Measurements from ENCODE around the gene ABR.

DNA sequence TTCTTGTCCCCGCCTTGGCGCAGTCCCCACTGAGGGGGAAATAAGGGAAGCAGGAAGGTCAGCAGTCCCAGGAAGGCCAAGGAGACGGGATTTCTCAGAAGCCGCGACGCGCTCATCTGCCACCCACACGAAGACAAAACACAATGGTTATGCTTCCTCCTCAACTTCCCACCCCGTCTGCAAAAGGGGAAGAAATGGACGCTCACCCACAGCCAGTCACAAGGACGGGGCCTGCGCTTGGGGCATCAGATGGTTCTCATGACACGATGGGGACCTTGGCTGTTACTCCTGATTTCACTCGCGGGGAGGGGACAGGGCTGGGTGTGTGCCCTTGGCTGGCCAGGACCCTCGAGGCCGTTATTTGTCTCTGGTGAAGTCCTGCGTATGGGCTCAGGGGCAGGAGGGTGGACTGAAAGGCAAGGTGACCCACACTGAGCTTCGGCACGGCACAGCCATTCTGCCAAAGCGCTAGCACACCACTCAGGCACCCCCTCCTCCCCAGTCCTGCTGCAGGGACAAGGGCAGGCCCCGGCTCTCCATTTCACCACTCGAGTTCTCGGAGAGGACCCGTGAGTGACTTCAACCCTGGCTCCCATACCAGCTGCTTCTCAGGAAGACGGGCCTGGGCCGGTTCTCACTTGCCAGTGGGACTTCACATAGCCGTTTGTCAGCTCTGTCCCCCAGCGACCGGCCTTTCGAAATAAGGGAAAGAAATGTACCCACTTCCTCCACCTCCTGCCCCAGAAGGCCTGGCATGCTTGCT, 84.5 kb downstream of the ABR start:
- TF ChIP-seq POLR2AphosphoS5 (IDR thresholded peaks at IDR 0.05; ENCODE audit: low read depth, low read length) (no peak), SIRT6 (IDR thresholded peaks at IDR 0.05; ENCODE audit: low read length) (no peak), POLR2A (IDR thresholded peaks at IDR 0.05; ENCODE audit: control extremely low read depth in 1 of 2, low read depth in 2 of 2, low read length in 2 of 2) (no peak), SRF (IDR thresholded peaks at IDR 0.05; ENCODE audit: low read depth, low read length) (no peak), CHD1 (IDR thresholded peaks at IDR 0.05; ENCODE audit: low read depth, low read length) (no peak), GABPA (IDR thresholded peaks at IDR 0.05; ENCODE audit: borderline replicate concordance, insufficient read depth, low read length) (no peak), CEBPB (IDR thresholded peaks at IDR 0.05; ENCODE audit: low read depth, low read length) (no peak), RFX5 (IDR thresholded peaks at IDR 0.05; ENCODE audit: borderline replicate concordance, low read depth, low read length) (no peak), BCL11A (IDR thresholded peaks at IDR 0.05; ENCODE audit: low read depth in 2 of 2, low read length in 2 of 2) (no peak), ASH2L (IDR thresholded peaks at IDR 0.05; ENCODE audit: low read length) (no peak)
- TF ChIP-seq, protein P1, sequence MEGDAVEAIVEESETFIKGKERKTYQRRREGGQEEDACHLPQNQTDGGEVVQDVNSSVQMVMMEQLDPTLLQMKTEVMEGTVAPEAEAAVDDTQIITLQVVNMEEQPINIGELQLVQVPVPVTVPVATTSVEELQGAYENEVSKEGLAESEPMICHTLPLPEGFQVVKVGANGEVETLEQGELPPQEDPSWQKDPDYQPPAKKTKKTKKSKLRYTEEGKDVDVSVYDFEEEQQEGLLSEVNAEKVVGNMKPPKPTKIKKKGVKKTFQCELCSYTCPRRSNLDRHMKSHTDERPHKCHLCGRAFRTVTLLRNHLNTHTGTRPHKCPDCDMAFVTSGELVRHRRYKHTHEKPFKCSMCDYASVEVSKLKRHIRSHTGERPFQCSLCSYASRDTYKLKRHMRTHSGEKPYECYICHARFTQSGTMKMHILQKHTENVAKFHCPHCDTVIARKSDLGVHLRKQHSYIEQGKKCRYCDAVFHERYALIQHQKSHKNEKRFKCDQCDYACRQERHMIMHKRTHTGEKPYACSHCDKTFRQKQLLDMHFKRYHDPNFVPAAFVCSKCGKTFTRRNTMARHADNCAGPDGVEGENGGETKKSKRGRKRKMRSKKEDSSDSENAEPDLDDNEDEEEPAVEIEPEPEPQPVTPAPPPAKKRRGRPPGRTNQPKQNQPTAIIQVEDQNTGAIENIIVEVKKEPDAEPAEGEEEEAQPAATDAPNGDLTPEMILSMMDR (IDR thresholded peaks at IDR 0.05; ENCODE audit: control extremely low read depth in 1 of 3, insufficient read depth in 1 of 3, low read depth in 1 of 3, low read length in 3 of 3), result no peak
